Measurements from ENCODE around the gene KHDRBS1. TPM values are rescaled to one million over a fixed set of nuclear protein-coding genes. Genes with fewer than 3 reads are reported as not detected.

The KHDRBS1 gene
- total RNA-seq, 1 experiment from 2014 or later = 267 TPM

- Histone ChIP-seq H4K8ac (replicated peaks; ENCODE audit: insufficient read length, low read depth, low read length) (no peak overlapping the region), H2BK120ac (ENCODE audit: low read depth, low read length, poor library complexity, severe bottlenecking) (no peak overlapping the region), H3K23ac (ENCODE audit: insufficient read length, low read depth, low read length) (no peak overlapping the region), H4K5ac (ENCODE audit: insufficient read length, low read depth, low read length) (no peak overlapping the region), H2BK12ac (ENCODE audit: insufficient read length, low read depth, low read length) (no peak overlapping the region), H3K27me3 (ENCODE audit: insufficient read depth, low read length) (no peaks in the 10 kb centered on the region), H4K20me1 (ENCODE audit: control insufficient read depth, insufficient read depth, insufficient read length) (no peaks in the 10 kb centered on the region), H2BK5ac (ENCODE audit: insufficient read length, low read length) (no peak overlapping the region), H3K23me2 (ENCODE audit: insufficient read length, low read depth, low read length, poor library complexity, severe bottlenecking) (peaks cover 7% of the 10 kb centered on the region), H3K14ac (ENCODE audit: insufficient read depth, low read length) (no peak overlapping the region), H3K4me1 (ENCODE audit: insufficient read depth, low read length) (peaks cover 8% of the 10 kb centered on the region), H2AK5ac (ENCODE audit: insufficient read length, low read length) (no peak overlapping the region), H3K4me2 (ENCODE audit: insufficient read depth, insufficient read length, low read length) (no peak overlapping the region), H3K79me2 (ENCODE audit: insufficient read depth, low read length) (peaks cover 12% of the 10 kb centered on the region), H3K18ac (ENCODE audit: insufficient read length, low read depth, low read length) (no peak overlapping the region), H3K27ac (ENCODE audit: insufficient read length, low read depth, low read length) (no peak overlapping the region), H2BK15ac (ENCODE audit: low read depth, low read length) (no peak overlapping the region), H3K9me3 (ENCODE audit: control insufficient read depth, low read depth, low read length) (no peaks in the 10 kb centered on the region), H2AFZ (ENCODE audit: low read length) (no peak overlapping the region), H4K91ac (ENCODE audit: insufficient read length, low read depth, low read length) (no peak overlapping the region), H3K56ac (ENCODE audit: insufficient read length, low read depth, low read length) (no peak overlapping the region), H2BK20ac (ENCODE audit: low read depth, low read length, poor library complexity, severe bottlenecking) (no peak overlapping the region), H3K79me1 (ENCODE audit: insufficient read depth, low read depth, low read length, poor library complexity, severe bottlenecking) (no peaks in the 10 kb centered on the region), H3T11ph (ENCODE audit: low read length) (no peak overlapping the region), H3K4ac (ENCODE audit: low read depth, low read length) (no peak overlapping the region), H3K9ac (ENCODE audit: extremely low read depth, insufficient read length, low read length) (no peak overlapping the region)
- WGBS (ENCODE audit: extremely low coverage, insufficient read length, low lambda C conversion rate) = no CpG with 5 or more reads among the region's 5 CpGs
- H3K4me1 Mint-ChIP-seq = peaks cover 26 to 28% of the 10 kb centered on the region in 2 experiments
- no peaks in the 10 kb centered on the region for H3K27me3 Mint-ChIP-seq (ENCODE audit: low read depth)
- TF ChIP-seq, protein P1, sequence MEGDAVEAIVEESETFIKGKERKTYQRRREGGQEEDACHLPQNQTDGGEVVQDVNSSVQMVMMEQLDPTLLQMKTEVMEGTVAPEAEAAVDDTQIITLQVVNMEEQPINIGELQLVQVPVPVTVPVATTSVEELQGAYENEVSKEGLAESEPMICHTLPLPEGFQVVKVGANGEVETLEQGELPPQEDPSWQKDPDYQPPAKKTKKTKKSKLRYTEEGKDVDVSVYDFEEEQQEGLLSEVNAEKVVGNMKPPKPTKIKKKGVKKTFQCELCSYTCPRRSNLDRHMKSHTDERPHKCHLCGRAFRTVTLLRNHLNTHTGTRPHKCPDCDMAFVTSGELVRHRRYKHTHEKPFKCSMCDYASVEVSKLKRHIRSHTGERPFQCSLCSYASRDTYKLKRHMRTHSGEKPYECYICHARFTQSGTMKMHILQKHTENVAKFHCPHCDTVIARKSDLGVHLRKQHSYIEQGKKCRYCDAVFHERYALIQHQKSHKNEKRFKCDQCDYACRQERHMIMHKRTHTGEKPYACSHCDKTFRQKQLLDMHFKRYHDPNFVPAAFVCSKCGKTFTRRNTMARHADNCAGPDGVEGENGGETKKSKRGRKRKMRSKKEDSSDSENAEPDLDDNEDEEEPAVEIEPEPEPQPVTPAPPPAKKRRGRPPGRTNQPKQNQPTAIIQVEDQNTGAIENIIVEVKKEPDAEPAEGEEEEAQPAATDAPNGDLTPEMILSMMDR (conservative IDR thresholded peaks at IDR 0.05) = no peak
- no peaks in the 10 kb centered on the region; a peak in 1 of 5 replicates for H3K9me3 Mint-ChIP-seq
- no peak for DNase-seq
- H3K27ac Mint-ChIP-seq = no peak overlapping the region
- H3K36me3 Mint-ChIP-seq (ENCODE audit: insufficient read depth in 1 of 3, low read depth in 3 of 3) = peaks cover 0 to 8% (median 0%) of the 10 kb centered on the region in 3 experiments; a peak in 5 of 7 replicates
- no peak overlapping the region for H3K4me3 Mint-ChIP-seq
Observed at GRCh38 chr1:32010246-32010645, 3.4 kb upstream of the KHDRBS1 start.

Data from H9 (cell line).